Measurements from ENCODE around the gene TCOF1. TPM values are rescaled to one million over a fixed set of nuclear protein-coding genes. Genes with fewer than 3 reads are reported as not detected.

TCOF1 gene
- total RNA-seq, 2 donors from 2014 or later, result 28.9 to 58.3 TPM

GRCh38 chr5:150443242-150444075 lies 86.0 kb downstream of the TCOF1 start:
- DNase-seq (ENCODE audit: low spot score), result no peak
- peaks cover 31 to 36% of the 10 kb centered on the region in 2 donors for H3K36me3 ChIP-seq
- intact Hi-C loops (cut with DNase I), result no loop called here

DNA sequence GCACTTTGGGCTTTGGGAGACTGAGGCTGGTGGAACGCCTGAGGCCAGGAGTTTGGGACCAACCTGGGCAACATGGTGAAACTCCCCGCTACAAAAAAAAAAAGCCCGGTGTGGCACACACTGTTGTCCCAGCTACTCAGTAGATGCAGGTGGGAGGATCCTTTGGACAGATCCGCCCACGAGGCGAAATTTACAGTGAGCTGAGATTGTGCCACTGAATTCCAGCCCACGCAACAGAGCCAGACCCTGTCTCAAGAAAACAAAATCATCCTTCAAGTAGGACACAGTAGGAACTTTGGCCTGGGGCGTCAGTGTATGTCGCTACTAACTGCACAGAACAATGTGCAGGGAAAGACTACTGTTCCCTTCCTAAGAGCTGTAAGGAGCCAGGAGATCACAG lies 87.3 kb downstream of the TCOF1 start:
- H3K27ac ChIP-seq, result no peak overlapping the region
- 82% methylated on average over 9 of the region's 9 CpGs for WGBS
- intact Hi-C loops (cut with DNase I), result no loop called here
- H3K9me3 ChIP-seq, result no peaks in the 10 kb centered on the region
- TF ChIP-seq, protein P1, sequence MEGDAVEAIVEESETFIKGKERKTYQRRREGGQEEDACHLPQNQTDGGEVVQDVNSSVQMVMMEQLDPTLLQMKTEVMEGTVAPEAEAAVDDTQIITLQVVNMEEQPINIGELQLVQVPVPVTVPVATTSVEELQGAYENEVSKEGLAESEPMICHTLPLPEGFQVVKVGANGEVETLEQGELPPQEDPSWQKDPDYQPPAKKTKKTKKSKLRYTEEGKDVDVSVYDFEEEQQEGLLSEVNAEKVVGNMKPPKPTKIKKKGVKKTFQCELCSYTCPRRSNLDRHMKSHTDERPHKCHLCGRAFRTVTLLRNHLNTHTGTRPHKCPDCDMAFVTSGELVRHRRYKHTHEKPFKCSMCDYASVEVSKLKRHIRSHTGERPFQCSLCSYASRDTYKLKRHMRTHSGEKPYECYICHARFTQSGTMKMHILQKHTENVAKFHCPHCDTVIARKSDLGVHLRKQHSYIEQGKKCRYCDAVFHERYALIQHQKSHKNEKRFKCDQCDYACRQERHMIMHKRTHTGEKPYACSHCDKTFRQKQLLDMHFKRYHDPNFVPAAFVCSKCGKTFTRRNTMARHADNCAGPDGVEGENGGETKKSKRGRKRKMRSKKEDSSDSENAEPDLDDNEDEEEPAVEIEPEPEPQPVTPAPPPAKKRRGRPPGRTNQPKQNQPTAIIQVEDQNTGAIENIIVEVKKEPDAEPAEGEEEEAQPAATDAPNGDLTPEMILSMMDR (IDR thresholded peaks at IDR 0.05), result no peak
- no peak for TF ChIP-seq POLR2AphosphoS5 (IDR thresholded peaks at IDR 0.05)
- TF ChIP-seq POLR2A (IDR thresholded peaks at IDR 0.05), result no peak
- no peak for DNase-seq (ENCODE audit: low spot score)
- no peaks in the 10 kb centered on the region for H3K27me3 ChIP-seq (replicated peaks; ENCODE audit: insufficient read depth)
- no peak overlapping the region for H3K4me3 ChIP-seq
- H3K36me3 ChIP-seq, result peaks cover 31 to 36% of the 10 kb centered on the region in 2 donors
- no peaks in the 10 kb centered on the region for H3K4me1 ChIP-seq (replicated peaks)

More at GRCh38 chr5:150443242-150444075, 86.0 kb downstream of the TCOF1 start:
- Histone ChIP-seq H3K4me1 (replicated peaks) (no peaks in the 10 kb centered on the region), H3K9me3 (no peaks in the 10 kb centered on the region), H3K4me3 (no peak overlapping the region), H3K27ac (no peak overlapping the region), H3K27me3 (replicated peaks; ENCODE audit: insufficient read depth) (no peaks in the 10 kb centered on the region)
- TF ChIP-seq POLR2A (IDR thresholded peaks at IDR 0.05) (no peak), POLR2AphosphoS5 (IDR thresholded peaks at IDR 0.05) (no peak)
- TF ChIP-seq, protein P1 (IDR thresholded peaks at IDR 0.05), result no peak
- 56% methylated on average over 15 of the region's 15 CpGs for WGBS

DNA sequence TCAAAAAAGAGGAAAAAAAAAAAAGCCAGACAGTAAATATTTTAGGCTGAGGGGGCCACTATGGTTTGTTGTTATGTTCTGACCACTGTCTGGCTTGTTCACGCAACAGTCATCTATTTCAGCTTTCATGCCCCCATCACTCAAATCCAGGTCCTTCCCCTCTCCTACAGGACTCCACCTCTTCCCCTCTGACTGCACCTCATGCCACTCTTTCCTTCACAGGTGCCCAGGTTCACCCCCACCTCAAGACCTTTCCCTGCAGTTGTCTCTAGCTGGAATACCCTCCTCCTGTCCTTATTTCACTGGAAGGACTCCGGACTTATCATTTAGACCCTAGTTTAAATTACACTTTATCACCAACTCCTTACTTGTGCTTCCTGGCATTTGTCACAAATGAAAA lies 88.6 kb downstream of the TCOF1 start:
- no peaks in the 10 kb centered on the region for H3K27me3 ChIP-seq (replicated peaks; ENCODE audit: insufficient read depth)
- H3K36me3 ChIP-seq, result peaks cover 31 to 36% of the 10 kb centered on the region in 2 donors
- no peaks in the 10 kb centered on the region for H3K9me3 ChIP-seq
- TF ChIP-seq, protein P1 (IDR thresholded peaks at IDR 0.05), result no peak
- no peak for TF ChIP-seq POLR2A (IDR thresholded peaks at IDR 0.05)
- no peak for TF ChIP-seq POLR2AphosphoS5 (IDR thresholded peaks at IDR 0.05)
- no peak overlapping the region for H3K4me3 ChIP-seq
- no peak overlapping the region for H3K27ac ChIP-seq
- WGBS, result 92% methylated on average over 2 of the region's 2 CpGs
- no peaks in the 10 kb centered on the region for H3K4me1 ChIP-seq (replicated peaks)
- intact Hi-C loops (cut with DNase I), result no loop called here
- no peak for DNase-seq (ENCODE audit: low spot score)

GRCh38 chr5:150446583-150446982 lies 89.1 kb downstream of the TCOF1 start:
- DNase-seq (ENCODE audit: low spot score), result no peak
- peaks cover 31 to 36% of the 10 kb centered on the region in 2 donors for H3K36me3 ChIP-seq
- no peaks in the 10 kb centered on the region for H3K9me3 ChIP-seq
- H3K27me3 ChIP-seq (replicated peaks; ENCODE audit: insufficient read depth), result no peaks in the 10 kb centered on the region
- no peaks in the 10 kb centered on the region for H3K4me1 ChIP-seq (replicated peaks)
- no peak for TF ChIP-seq POLR2AphosphoS5 (IDR thresholded peaks at IDR 0.05)
- no peak overlapping the region for H3K4me3 ChIP-seq
- no peak overlapping the region for H3K27ac ChIP-seq
- 92% methylated on average over 6 of the region's 6 CpGs for WGBS
- intact Hi-C loops (cut with DNase I), result no loop called here

GRCh38 chr5:150447188-150447587 lies 89.7 kb downstream of the TCOF1 start:
- intact Hi-C loops (cut with DNase I), result no loop called here
- Histone ChIP-seq H3K27ac (no peak overlapping the region), H3K4me3 (no peak overlapping the region), H3K36me3 (peaks cover 31 to 36% of the 10 kb centered on the region in 2 donors), H3K27me3 (replicated peaks; ENCODE audit: insufficient read depth) (no peaks in the 10 kb centered on the region), H3K4me1 (replicated peaks) (no peaks in the 10 kb centered on the region), H3K9me3 (no peaks in the 10 kb centered on the region)
- WGBS, result 78% methylated on average over 6 of the region's 6 CpGs
- no peak for DNase-seq (ENCODE audit: low spot score)
- TF ChIP-seq POLR2AphosphoS5 (IDR thresholded peaks at IDR 0.05), result no peak
- no peak for TF ChIP-seq POLR2A (IDR thresholded peaks at IDR 0.05)
- TF ChIP-seq, protein P1 (IDR thresholded peaks at IDR 0.05), result no peak

Measured in prostate gland (tissue), 2 donors.